NK-92 (cell line): Measurements from ENCODE around the gene DCTN5.
"Not testable (repeated sequence)": the region's sequence is repeated elsewhere in the genome, so short reads cannot be mapped to it uniquely, and the experiment has no call there.

ENCODE experiments used
- DNase-seq: peaks from one replicate; lab custom pipeline; 2025; ENCODE audit not compliant: unreplicated experiment; lab: John Stamatoyannopoulos, UW

Gene DCTN5

GRCh38 chr16:23640931-23641765, at the start of gene DCTN5, which contains the start of gene PALB2:
Gene DCTN5, plus strand, starts transcription at chr16:23641466. Its CDS starts 77 bp downstream, at chr16:23641543.
Gene PALB2, minus strand, starts transcription at chr16:23641310. Its CDS starts 153 bp downstream, at chr16:23641157.
- peak; percentile 25 for DNase-seq

GRCh38 chr16:23594186-23594585, 47.1 kb upstream of the DCTN5 start:
- DNase-seq, result no peak

DNA sequence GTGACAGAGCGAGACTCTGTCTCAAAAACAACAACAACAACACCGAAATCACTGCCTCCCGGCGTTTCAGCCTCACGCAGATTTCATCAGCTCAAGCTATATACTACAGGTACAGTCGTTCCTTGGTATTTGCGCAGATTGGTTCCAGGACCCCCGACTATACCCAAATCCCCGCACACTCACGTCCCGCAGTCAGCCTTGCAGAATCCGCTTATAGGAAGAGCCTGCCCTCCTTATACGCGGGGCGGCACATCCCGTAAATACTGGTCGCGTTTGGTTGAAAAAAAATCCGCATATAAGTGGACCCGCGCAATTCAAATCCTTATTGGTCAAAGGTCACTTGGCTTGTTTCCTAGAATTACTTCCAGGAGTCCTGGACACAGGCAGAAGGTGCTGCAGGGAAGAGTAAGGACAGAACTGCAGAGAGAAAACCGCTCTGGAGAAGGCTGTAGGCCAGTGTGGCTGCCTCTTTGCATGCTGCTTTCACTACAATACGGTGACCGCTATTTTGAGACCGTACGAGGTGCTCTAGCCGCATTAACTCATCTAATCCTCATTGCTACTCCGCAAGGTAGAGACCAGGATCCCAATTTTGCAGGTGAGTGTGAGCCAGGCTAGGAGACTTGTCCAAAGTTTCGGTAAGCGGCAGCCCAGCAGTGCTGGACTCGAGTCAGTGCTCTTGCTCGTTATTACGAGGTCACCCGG, 45.9 kb upstream of the DCTN5 start:
- no peak for DNase-seq

- peak; percentile 16 for DNase-seq
Observed at GRCh38 chr16:23595951-23596720, 45.1 kb upstream of the DCTN5 start, which contains the start of gene NDUFAB1. Gene NDUFAB1, minus strand, starts transcription at chr16:23596316. Its CDS starts 26 bp downstream, at chr16:23596290.

- DNase-seq, result no peak
Observed at GRCh38 chr16:23597003-23597756, 44.1 kb upstream of the DCTN5 start.

GRCh38 chr16:23607726-23608125, 33.5 kb upstream of the DCTN5 start:
- no peak for DNase-seq

- no peak for DNase-seq
Observed at GRCh38 chr16:23608194-23608593, 33.1 kb upstream of the DCTN5 start.

DNA sequence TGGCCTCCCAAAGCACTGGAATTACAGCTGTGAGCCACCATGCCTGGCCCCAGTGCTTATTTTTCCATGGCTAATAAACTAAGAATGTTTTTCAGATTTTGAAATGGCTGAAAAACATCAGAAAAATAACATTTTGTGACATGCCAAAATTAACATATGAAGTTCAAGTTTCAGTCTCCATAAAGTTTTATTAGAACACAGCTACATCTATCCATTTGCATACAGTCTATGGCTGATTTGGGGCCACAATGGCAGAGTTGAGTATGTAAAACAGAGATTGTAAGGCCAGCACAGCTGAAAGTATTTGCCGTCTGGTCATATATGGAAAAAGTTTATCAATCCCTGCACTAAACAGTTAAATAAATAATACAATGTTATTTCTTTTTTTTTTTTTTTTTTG, 31.3 kb upstream of the DCTN5 start:
- no peak for DNase-seq

DNA sequence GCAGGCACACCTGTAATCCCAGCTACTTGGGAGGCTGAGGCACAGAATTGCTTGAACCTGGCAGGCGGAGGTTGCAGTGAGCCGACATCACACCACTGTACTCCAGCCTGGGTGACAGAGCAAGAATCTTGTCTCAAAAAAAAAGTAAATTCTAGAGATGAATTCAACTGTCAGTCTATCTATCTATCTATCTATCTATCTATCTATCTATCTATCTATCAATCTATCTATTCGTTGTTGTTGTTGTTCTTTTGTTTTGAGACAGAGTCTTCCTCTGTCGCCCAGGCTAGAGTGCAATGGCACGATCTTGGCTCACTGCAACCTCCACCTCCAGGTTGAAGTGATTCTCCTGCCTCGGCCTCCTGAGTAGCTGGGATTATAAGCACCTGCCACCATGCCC, 30.4 kb upstream of the DCTN5 start:
- DNase-seq, result not testable (repeated sequence)

DNA sequence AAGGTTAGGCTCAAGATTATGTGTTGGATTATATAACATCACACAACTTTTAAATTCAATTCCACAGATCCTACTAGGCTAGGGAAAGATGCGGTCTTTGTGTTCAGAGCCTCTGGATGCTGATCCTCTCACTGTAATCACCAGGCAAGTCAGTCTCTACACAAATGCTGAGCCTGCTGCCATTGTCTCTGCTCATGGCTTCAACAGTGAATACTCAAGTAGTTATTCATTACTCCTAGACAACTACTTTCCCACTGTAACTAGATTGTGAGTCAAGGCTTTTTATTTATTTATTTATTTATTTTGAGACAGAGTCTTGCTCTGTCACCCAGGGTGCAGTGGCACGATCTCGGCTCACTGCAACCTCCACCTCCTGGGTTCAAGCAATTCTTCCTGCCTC, 29.3 kb upstream of the DCTN5 start:
- DNase-seq, result no peak

GRCh38 chr16:23615805-23616204, 25.5 kb upstream of the DCTN5 start:
- DNase-seq, result no peak

DNA sequence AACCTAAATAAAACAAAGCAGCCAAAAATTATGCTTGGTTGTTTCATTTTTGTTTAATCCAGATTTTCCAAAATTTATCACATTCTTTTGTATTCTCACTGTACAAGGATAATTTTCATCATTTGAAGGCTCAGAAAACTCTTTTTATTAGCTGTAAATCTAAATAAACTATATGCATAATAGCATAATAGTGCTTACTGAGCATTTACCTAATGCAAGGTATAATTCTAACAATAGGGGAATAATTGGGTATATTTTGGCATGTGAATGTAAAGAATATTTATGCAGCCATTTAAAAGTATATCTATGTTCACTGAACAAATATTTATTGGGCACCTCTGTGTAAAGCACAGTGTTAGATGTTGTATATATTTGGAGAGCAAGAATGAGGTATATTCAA, 17.2 kb upstream of the DCTN5 start:
- DNase-seq, result no peak

GRCh38 chr16:23629516-23629915, 11.8 kb upstream of the DCTN5 start:
- no peak for DNase-seq

- DNase-seq, result not testable (repeated sequence)
Observed at GRCh38 chr16:23631874-23632273, 9.4 kb upstream of the DCTN5 start.

DNA sequence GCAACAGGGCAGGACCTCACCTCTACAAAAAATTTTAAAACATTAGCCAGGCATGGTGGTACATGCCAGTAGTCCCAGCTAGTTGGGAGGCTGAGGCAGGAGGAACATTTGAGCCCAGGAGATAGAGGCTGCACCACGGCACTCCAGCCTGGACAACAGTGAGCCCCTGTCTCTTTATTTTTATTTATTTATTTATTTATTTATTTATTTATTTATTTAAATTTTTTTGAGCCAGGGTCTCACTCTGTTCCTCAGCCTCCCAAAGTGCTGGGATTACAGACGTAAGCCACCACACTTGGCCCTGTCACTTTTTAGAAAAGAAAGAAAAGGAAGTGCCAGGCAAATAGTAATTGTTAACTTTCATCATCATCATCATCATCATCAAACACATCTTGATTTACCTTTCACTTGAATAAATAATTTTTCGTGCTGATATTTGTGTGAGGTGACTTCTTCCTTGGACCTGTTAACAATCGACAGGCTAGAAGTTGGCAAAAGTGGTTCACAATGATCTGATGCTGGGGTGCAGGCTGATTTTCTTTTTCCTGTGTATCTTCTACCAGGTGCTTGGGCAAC, 6.7 kb upstream of the DCTN5 start:
- no peak for DNase-seq

DNA sequence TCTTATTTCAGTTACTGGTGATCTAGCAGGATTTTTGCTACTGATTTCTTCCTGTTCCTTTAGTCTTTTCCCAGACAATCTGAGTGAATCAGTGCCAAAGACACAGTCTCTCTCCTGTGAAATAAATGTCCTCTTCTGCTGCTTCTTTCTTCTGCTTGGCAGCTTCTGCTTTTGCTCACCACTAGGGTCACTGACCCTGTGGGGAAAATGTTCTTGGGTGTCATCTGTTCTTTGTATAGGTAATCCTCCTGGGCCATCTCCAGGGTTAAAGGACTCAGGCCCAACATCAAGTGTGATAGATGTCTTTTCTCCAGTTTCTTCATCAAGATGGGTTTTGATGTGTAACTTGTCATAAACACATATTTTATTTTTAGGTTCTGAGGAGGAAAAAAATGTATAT, 5.3 kb upstream of the DCTN5 start:
- no peak for DNase-seq

DNA sequence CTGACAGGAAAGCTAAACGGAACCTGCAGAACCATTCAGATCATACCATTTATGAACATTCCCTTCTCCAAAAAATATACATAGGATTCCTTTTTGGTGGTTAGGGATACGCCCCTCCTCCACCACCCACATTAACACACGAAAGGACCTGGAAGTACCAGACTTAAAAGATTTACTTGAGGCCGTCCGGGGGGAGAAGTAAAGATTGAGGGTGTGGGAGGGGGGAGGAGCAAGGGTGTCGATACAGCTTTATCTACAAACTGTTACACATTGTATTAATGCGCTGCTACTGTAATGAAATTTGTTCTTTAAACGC, 693 bp upstream of the DCTN5 start:
- no peak for DNase-seq

- no peak for DNase-seq
Observed at GRCh38 chr16:23642246-23642774, 1.0 kb downstream of the DCTN5 start.

- DNase-seq, result no peak
Observed at GRCh38 chr16:23650674-23651416, 9.6 kb downstream of the DCTN5 start.
